A673 (cell line): ENCODE measurements around the gene LIMS2. TPM values are rescaled to one million over a fixed set of nuclear protein-coding genes. Genes with fewer than 3 reads are reported as not detected.

Source experiments
- BruUV-seq: library from RNA; stranded (reverse); fragments of 400-500 nt; replicated peaks from 2 replicates; lab custom pipeline; 2021; lab: Mats Ljungman, UMichigan
- CTCF ChIA-PET: fragments of 300-600 bp; sonication (Branson Sonifier 250); formaldehyde crosslinking; loops from one replicate; lab custom pipeline; 2022; ENCODE audit warnings: antibody characterized with exemption; lab: Charles Lee
- POLR2A ChIA-PET: fragments of 300-600 bp; sonication (Branson Sonifier 250); formaldehyde crosslinking; loops from one replicate; lab custom pipeline; 2022; ENCODE audit warnings: antibody characterized with exemption; ENCODE audit not compliant: low non-redundant PET; lab: Charles Lee
- DNase-seq: peaks from one replicate; pipeline ENCODE4 v3.0.0-alpha.2; 2015; ENCODE audit warnings: low spot score
- H3K27ac ChIP-seq: fragments of 200-600 bp; sonication (generic); 2 replicates; pipeline ENCODE4 v1.5.1; 2016; ENCODE audit warnings: mixed run types, low read depth, mild to moderate bottlenecking, mixed read lengths, antibody characterized with exemption, low read length; ENCODE audit not compliant: poor library complexity, severe bottlenecking
- H3K27me3 ChIP-seq: fragments of 200-600 bp; sonication (generic); replicated peaks from 2 replicates; pipeline ENCODE4 v1.6.1; 2017; ENCODE audit warnings: mixed run types, low read depth, mild to moderate bottlenecking, mixed read lengths, antibody characterized with exemption, low read length; ENCODE audit not compliant: insufficient read depth, poor library complexity
- H3K36me3 ChIP-seq: fragments of 200-600 bp; sonication (generic); 2 replicates; pipeline ENCODE4 v1.6.1; 2016; ENCODE audit warnings: mixed run types, mild to moderate bottlenecking, mixed read lengths, antibody characterized with exemption, low read length; ENCODE audit not compliant: insufficient read depth, poor library complexity, severe bottlenecking
- H3K4me1 ChIP-seq: fragments of 200-600 bp; sonication (generic); 2 replicates; pipeline ENCODE4 v1.6.1; 2017; ENCODE audit warnings: mixed run types, mild to moderate bottlenecking, mixed read lengths, antibody characterized with exemption, low read length; ENCODE audit not compliant: insufficient read depth, poor library complexity, severe bottlenecking
- H3K4me3 ChIP-seq: fragments of 200-600 bp; sonication (generic); 2 replicates; pipeline ENCODE4 v1.5.1; 2016; ENCODE audit warnings: low read depth, mixed run types, mild to moderate bottlenecking, mixed read lengths, low read length; ENCODE audit not compliant: poor library complexity, severe bottlenecking
- H3K9me3 ChIP-seq: fragments of 200-600 bp; sonication (generic); 2 replicates; pipeline ENCODE4 v1.6.1; 2016; ENCODE audit warnings: mixed run types, low read depth, mild to moderate bottlenecking, mixed read lengths, antibody characterized with exemption, low read length; ENCODE audit not compliant: poor library complexity, severe bottlenecking
- EZH2 ChIP-seq: fragments of 200-600 bp; sonication (generic); IDR thresholded peaks from 2 replicates; pipeline ENCODE4 v1.6.1; 2017; ENCODE audit warnings: borderline replicate concordance, low read depth, mild to moderate bottlenecking, mixed read lengths, antibody characterized with exemption, low read length; ENCODE audit not compliant: poor library complexity, severe bottlenecking
- intact Hi-C: fragments of 100-400 bp; cut with micrococcal nuclease; formaldehyde crosslinking; loops from one replicate; pipeline ENCODE4 v1.10.0; 2022; ENCODE audit not compliant: unreplicated experiment
- total RNA-seq: library from RNA; stranded (reverse); gene quantifications from 2 replicates; pipeline ENCODE4 v1.2.3, GENCODE V29; 2021
- TF ChIP-seq, protein P1 (sequence below): fragments of 300-800, 200-600 bp; sonication (generic); conservative IDR thresholded peaks from 2 replicates; pipeline ENCODE4 v1.5.1; 2017; ENCODE audit warnings: low read depth, mild to moderate bottlenecking, antibody characterized with exemption, low read length, moderate library complexity, mixed read lengths

The LIMS2 gene
- total RNA-seq, 1 experiment from 2014 or later, result 1.2 TPM

DNA sequence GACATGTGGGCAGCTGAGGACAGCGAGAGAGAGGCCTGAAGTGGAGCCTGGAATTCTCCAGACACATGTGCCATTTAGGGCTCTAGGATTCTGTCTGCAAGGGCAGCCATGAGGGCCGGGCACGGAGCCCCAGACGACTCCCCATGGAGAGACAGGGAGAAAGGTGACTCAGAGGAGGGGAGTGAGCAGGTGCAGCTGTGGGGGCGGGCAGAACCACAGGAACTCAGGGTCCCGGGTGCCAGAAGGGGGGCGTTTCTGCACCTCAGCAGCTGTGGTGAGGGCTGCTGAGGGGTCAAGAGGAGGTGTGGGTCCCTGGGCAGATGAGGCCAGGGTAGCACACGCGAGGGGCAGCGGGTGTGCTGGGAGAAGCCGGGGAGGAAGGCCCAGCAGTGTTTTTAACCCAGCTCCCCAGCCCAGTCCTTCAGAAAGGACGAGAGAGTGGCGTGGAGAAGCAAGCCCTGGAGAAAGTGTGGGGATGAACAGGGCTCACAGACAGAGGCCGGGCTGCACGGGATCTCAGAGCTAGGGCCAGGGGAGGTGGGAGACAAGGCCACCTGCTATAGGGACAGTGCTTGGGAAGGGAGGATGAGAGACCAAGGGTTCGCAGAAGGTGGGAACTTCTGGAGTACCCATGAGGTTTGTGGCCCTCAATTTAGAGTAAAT is 21.8 kb downstream of the LIMS2 start:
- no peaks in the 10 kb centered on the region for H3K27me3 ChIP-seq
- POLR2A ChIA-PET, result no interaction called here
- BruUV-seq, result no TSS peak
- no peak overlapping the region for H3K27ac ChIP-seq
- CTCF ChIA-PET, result interaction anchor here (0.8 kb wide), 1 partner anchor 62 kb away, joined by 3 read pairs; no protein-coding TSS in a partner anchor
- H3K36me3 ChIP-seq, result no peaks in the 10 kb centered on the region
- peaks cover 5% of the 10 kb centered on the region for H3K4me1 ChIP-seq
- H3K4me3 ChIP-seq, result no peak overlapping the region
- H3K9me3 ChIP-seq, result no peaks in the 10 kb centered on the region
- no peak for DNase-seq
- intact Hi-C loops, result no loop called here
- TF ChIP-seq, protein P1, sequence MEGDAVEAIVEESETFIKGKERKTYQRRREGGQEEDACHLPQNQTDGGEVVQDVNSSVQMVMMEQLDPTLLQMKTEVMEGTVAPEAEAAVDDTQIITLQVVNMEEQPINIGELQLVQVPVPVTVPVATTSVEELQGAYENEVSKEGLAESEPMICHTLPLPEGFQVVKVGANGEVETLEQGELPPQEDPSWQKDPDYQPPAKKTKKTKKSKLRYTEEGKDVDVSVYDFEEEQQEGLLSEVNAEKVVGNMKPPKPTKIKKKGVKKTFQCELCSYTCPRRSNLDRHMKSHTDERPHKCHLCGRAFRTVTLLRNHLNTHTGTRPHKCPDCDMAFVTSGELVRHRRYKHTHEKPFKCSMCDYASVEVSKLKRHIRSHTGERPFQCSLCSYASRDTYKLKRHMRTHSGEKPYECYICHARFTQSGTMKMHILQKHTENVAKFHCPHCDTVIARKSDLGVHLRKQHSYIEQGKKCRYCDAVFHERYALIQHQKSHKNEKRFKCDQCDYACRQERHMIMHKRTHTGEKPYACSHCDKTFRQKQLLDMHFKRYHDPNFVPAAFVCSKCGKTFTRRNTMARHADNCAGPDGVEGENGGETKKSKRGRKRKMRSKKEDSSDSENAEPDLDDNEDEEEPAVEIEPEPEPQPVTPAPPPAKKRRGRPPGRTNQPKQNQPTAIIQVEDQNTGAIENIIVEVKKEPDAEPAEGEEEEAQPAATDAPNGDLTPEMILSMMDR, result no peak
- TF ChIP-seq EZH2, result no peak

DNA sequence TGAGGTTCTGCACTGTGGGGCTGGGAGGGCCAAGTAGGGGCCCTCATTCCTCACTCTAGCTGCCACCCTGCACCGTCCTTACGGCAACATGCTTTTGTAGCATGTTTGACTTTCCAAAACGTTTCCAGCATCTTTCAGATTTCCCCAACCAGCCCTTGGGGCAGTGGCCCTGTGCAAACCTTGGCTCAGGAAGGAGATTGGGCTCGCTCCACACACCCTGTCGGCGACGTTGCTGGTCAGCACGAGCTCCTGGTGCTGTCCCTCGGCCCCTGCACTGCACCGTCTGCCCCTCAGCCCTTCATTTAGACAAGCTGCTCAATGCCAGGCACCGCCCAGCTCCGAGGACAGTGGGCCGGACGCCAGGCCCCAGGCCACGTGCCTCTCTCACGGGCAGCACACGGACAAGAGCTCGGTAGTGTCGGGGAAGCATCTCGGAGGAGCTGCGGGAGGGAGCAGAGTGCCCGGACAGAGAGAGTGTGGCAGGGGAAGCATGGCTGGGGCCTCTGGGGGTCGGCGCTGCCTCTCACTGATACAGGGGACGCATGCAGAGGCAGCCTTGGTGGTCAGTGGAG is 22.5 kb downstream of the LIMS2 start:
- peaks cover 5% of the 10 kb centered on the region for H3K4me1 ChIP-seq
- BruUV-seq, result no TSS peak
- POLR2A ChIA-PET, result no interaction called here
- H3K36me3 ChIP-seq, result no peaks in the 10 kb centered on the region
- H3K27me3 ChIP-seq, result no peaks in the 10 kb centered on the region
- CTCF ChIA-PET, result no interaction called here
- H3K4me3 ChIP-seq, result no peak overlapping the region
- H3K27ac ChIP-seq, result no peak overlapping the region
- intact Hi-C loops, result no loop called here
- H3K9me3 ChIP-seq, result no peaks in the 10 kb centered on the region
- DNase-seq, result no peak
- TF ChIP-seq, protein P1, result no peak

DNA sequence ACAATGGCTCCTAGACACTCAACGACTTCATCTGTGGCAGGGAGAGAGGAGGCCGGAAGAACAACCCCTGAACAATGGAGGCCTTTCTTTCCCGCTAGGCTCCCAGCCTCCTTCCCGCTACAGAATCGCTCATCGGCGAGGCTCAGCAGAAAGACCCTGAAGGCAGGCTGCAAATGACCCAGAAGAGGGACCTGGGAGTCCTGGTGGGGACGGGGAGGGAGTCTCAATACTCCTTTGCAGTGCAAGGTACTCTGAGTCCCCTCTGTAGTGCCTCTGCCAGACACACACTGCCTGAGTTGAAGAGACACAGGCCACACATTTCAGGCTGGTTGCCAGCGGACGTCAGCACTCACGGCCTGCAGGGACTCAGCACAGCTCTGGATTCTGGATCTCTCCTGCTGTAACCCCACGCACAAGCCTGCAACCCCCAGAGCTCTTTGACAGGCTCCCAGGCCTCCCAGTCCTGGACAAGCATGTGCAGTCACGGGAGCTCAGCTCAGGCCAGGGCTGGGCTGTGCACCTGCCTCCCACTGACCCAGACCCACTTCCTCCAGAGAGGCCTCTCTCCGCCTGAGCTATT is 23.3 kb downstream of the LIMS2 start:
- Histone ChIP-seq H3K27me3 (no peaks in the 10 kb centered on the region), H3K9me3 (no peaks in the 10 kb centered on the region), H3K4me1 (peaks cover 5% of the 10 kb centered on the region), H3K4me3 (no peak overlapping the region), H3K27ac (no peak overlapping the region), H3K36me3 (no peaks in the 10 kb centered on the region)
- TF ChIP-seq, protein P1, result no peak
- no peak for TF ChIP-seq EZH2
- CTCF ChIA-PET, result no interaction called here
- no TSS peak for BruUV-seq
- no peak for DNase-seq
- POLR2A ChIA-PET, result no interaction called here
- intact Hi-C loops, result no loop called here
